IgD-negative memory B cell (primary cell): Measurements from ENCODE around the gene ERC2. TPM values are rescaled to one million over a fixed set of nuclear protein-coding genes. Genes with fewer than 3 reads are reported as not detected.
A peak's percentile ranks its signal among the peaks of the same experiment; 100 is the strongest.

Experiments
- H3K27ac Mint-ChIP-seq, 3 donors: one replicate each; pipeline ENCODE4 v1.8.0; 2020 to 2022; ENCODE audit warnings: mild to moderate bottlenecking in 3 of 3, mixed read lengths in 3 of 3, moderate library complexity in 1 of 3
- H3K27me3 Mint-ChIP-seq: one replicate; pipeline ENCODE4 v1.8.0; 2021; ENCODE audit warnings: mixed read lengths
- H3K36me3 Mint-ChIP-seq: one replicate; pipeline ENCODE4 v1.8.0; 2020; ENCODE audit warnings: mild to moderate bottlenecking, mixed read lengths
- H3K4me1 Mint-ChIP-seq, 3 donors: one replicate each; pipeline ENCODE4 v1.8.0; 2020 to 2022; ENCODE audit warnings: mixed read lengths in 3 of 3, mild to moderate bottlenecking in 1 of 3
- H3K4me3 Mint-ChIP-seq, 4 donors: one replicate each; pipeline ENCODE4 v1.8.0; 2020 to 2022; ENCODE audit warnings: mild to moderate bottlenecking in 4 of 4, mixed read lengths in 4 of 4, moderate library complexity in 3 of 4
- H3K9me3 Mint-ChIP-seq, 3 donors: one replicate each; pipeline ENCODE4 v1.8.0; 2020 to 2021; ENCODE audit warnings: mixed read lengths in 3 of 3, mild to moderate bottlenecking in 1 of 3
- polyA plus RNA-seq: library from polyadenylated mRNA; unstranded; fragments of 300-500 nt; fragmentation: Illumina TruSeq; gene quantifications from one replicate; pipeline ENCODE4 v1.2.3, GENCODE V29; 2021

Gene ERC2
- polyA plus RNA-seq, 1 donor from 2014 or later: not detected

DNA sequence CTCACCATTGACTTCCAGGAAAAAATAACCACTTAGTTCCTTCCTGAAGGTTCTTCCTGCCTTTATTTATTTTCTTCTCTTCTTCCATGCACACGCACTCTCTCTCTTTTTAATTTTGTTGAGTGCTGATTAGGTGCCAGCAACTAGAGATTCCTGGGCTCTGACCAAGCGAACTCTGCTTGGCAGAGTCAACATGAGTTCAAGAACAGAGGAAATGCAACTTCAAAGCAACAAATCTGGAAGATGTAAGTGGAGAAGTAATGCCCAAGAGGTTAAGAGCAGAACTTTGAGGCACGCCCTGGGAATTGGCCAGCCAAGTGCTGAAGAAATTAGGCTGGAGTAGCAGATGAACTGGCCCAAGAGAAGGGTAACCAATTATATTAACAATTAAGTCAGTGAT, 8.5 kb downstream of the ERC2 start:
- Mint-ChIP-seq H3K9me3 (no peaks in the 10 kb centered on the region), H3K4me3 (no peak overlapping the region), H3K27ac (no peak overlapping the region), H3K27me3 (peaks cover 13% of the 10 kb centered on the region), H3K4me1 (no peaks in the 10 kb centered on the region), H3K36me3 (no peaks in the 10 kb centered on the region)

- Mint-ChIP-seq H3K4me1 (no peaks in the 10 kb centered on the region), H3K9me3 (no peaks in the 10 kb centered on the region), H3K4me3 (no peak overlapping the region), H3K27me3 (peaks cover 13% of the 10 kb centered on the region), H3K27ac (no peak overlapping the region), H3K36me3 (no peaks in the 10 kb centered on the region)
Observed at GRCh38 chr3:56459104-56459496, 9.2 kb downstream of the ERC2 start.

DNA sequence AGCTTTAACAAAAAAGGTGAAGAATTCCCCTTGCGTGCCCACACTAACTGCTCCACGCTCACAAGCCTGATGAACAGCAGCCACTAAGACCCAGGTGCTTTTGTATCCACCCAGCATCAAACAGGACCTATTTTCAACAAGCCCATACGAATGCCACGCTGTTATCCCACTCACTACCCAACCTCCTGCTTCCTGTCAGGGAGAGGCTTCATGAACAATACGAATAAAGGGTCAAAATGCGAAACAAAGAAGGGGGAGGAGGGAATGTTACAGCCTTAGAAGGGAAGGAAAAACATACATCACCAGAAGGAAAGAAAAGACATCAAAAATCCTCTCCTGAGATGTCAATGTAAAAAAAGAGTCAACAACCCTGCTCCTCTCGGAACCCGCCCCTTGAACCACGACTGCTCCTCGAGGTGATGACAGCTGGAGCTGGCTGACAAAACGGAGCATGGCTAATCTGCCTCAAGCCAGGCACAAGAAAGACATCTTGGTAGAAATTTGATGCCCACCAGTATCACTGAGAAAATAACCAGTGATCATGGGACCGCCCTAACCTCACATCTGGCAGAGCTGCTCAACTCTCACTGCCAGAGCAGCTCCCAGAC, 9.7 kb downstream of the ERC2 start:
- H3K27me3 Mint-ChIP-seq: peaks cover 13% of the 10 kb centered on the region
- H3K27ac Mint-ChIP-seq: no peak overlapping the region
- H3K36me3 Mint-ChIP-seq: no peaks in the 10 kb centered on the region
- H3K4me1 Mint-ChIP-seq: no peaks in the 10 kb centered on the region
- H3K9me3 Mint-ChIP-seq: no peaks in the 10 kb centered on the region
- H3K4me3 Mint-ChIP-seq: no peak overlapping the region

GRCh38 chr3:56456117-56456516, 12.2 kb downstream of the ERC2 start:
- Mint-ChIP-seq H3K27ac (no peak overlapping the region), H3K9me3 (no peaks in the 10 kb centered on the region), H3K4me1 (no peaks in the 10 kb centered on the region), H3K27me3 (peaks cover 6% of the 10 kb centered on the region), H3K36me3 (no peaks in the 10 kb centered on the region), H3K4me3 (no peak overlapping the region)

DNA sequence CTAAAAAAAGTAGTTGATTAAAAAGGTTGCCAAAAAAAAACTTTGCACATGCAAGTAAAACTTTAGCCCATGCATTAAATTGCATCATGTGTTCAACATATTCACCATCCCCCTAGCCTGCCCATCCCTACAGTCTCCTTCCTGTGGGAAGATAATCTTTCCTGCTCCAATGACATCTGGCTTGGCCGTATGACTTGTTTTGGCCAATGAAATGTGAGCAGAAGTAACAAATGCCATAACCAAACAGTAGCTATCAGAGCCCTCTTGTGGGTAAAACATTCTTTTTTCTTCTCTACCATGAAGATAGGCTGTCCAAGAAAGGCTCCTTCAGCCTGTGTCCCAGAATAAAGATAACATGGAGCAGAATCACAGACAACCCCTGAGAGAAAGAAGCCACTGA, 15.3 kb downstream of the ERC2 start:
- no peaks in the 10 kb centered on the region for H3K4me1 Mint-ChIP-seq
- no peaks in the 10 kb centered on the region for H3K9me3 Mint-ChIP-seq
- H3K4me3 Mint-ChIP-seq: no peak overlapping the region
- H3K27ac Mint-ChIP-seq: no peak overlapping the region
- H3K36me3 Mint-ChIP-seq: no peaks in the 10 kb centered on the region
- no peaks in the 10 kb centered on the region for H3K27me3 Mint-ChIP-seq

- H3K27ac Mint-ChIP-seq: no peak overlapping the region
- no peaks in the 10 kb centered on the region for H3K9me3 Mint-ChIP-seq
- no peaks in the 10 kb centered on the region for H3K27me3 Mint-ChIP-seq
- H3K4me3 Mint-ChIP-seq: no peak overlapping the region
- H3K36me3 Mint-ChIP-seq: no peaks in the 10 kb centered on the region
- H3K4me1 Mint-ChIP-seq: peaks cover 0 to 2% (median 0%) of the 10 kb centered on the region in 3 donors
Observed at GRCh38 chr3:56452085-56452484, 16.2 kb downstream of the ERC2 start.

DNA sequence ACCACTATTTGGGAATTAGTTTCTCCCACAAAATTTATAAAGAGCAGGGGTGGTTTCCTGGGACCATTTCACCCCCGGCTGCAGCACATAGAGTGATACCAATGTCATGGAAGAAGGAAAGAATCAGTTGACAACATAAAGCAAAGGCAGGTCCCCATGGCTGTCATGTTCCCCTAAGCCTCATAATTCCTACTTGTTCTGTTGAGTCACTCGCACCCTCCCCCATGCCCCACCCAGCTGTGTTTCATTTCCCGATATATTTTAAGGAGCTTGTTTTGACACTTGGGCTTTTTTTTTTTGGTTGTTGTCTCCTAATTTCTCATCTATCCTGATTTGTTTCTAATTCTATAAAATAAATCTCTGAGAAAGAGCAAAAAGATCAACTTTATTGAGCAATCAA, 24.9 kb downstream of the ERC2 start:
- Mint-ChIP-seq H3K27ac (no peak overlapping the region), H3K4me1 (peaks cover 0 to 2% (median 0%) of the 10 kb centered on the region in 3 donors), H3K27me3 (peaks cover 5% of the 10 kb centered on the region), H3K4me3 (no peak overlapping the region), H3K9me3 (peaks cover 1 to 3% (median 3%) of the 10 kb centered on the region in 3 donors), H3K36me3 (no peaks in the 10 kb centered on the region)

GRCh38 chr3:56428667-56429066, 39.6 kb downstream of the ERC2 start:
- H3K4me3 Mint-ChIP-seq: no peak overlapping the region
- peaks cover 4% of the 10 kb centered on the region for H3K27me3 Mint-ChIP-seq
- no peak overlapping the region for H3K27ac Mint-ChIP-seq
- no peaks in the 10 kb centered on the region for H3K4me1 Mint-ChIP-seq
- no peaks in the 10 kb centered on the region for H3K36me3 Mint-ChIP-seq
- peaks cover 0 to 4% (median 2%) of the 10 kb centered on the region in 3 donors for H3K9me3 Mint-ChIP-seq

DNA sequence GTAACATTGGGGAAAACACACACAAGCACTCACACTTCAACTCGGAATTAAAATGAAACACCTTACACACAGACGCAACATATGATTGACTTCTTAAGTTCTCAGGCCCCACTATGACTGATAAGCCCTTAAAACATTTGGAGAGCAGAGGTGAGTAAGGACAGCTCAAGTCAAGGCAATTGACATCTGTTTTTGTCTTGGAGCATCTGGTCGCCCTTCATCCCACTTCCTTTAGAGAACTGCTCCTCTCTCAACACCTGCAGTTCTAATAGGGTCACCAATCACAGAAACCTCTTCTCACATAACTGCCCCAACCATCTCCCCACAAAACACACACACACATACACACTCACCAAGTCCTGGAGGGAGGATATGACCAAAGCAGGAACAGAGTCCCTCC, 43.4 kb downstream of the ERC2 start:
- Mint-ChIP-seq H3K36me3 (no peaks in the 10 kb centered on the region), H3K27me3 (peaks cover 4% of the 10 kb centered on the region), H3K9me3 (peaks cover 0 to 2% (median 0%) of the 10 kb centered on the region in 3 donors), H3K4me3 (no peak overlapping the region), H3K4me1 (no peaks in the 10 kb centered on the region), H3K27ac (no peak overlapping the region)

GRCh38 chr3:56424336-56424735, 43.9 kb downstream of the ERC2 start:
- peaks cover 4% of the 10 kb centered on the region for H3K27me3 Mint-ChIP-seq
- no peaks in the 10 kb centered on the region for H3K36me3 Mint-ChIP-seq
- peaks cover 0 to 2% (median 0%) of the 10 kb centered on the region in 3 donors for H3K9me3 Mint-ChIP-seq
- H3K4me3 Mint-ChIP-seq: no peak overlapping the region
- H3K4me1 Mint-ChIP-seq: no peaks in the 10 kb centered on the region
- H3K27ac Mint-ChIP-seq: no peak overlapping the region

DNA sequence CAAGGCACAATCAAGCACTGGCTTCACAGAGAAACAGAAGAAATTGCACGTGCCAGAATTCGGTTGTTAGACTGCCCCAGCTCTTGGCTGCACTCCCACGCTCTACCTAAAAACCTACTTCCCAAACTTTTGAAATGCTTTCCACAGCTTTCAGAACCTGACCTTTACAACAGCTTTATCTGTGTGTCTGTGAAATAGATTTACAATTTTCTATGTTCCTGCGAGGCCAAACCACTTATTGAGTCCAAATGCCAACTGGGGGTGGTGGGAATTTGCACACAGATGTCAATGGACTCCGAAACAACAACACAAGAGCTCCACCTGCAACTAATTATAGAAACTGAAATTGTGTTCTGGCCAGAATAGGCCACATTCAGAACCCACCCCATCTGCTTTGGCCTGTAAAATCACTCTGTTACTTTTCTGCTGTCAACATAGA, 44.6 kb downstream of the ERC2 start:
- Mint-ChIP-seq H3K4me1 (no peaks in the 10 kb centered on the region), H3K27me3 (peaks cover 4% of the 10 kb centered on the region), H3K9me3 (peaks cover 0 to 2% (median 0%) of the 10 kb centered on the region in 3 donors), H3K4me3 (no peak overlapping the region), H3K36me3 (no peaks in the 10 kb centered on the region), H3K27ac (no peak overlapping the region)

DNA sequence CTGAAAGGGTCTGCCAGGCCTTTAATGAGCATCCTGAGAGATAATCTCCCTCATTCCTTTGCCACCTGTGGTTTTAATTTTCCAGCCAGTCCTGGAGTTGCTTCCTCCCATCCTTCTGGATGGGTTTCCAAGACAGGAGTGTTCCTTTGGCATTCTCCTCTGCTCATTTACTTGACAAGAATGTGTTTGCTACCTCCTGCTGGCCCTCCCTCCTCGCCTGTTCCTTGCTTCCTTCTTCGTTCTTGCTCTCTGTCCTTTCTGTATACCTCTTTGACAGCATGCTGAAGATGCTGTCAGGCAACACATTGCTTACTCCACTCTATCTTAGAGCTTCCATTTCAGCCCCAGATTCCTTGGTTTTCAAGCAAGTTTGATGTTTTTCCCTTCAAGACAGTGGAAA, 46.0 kb downstream of the ERC2 start:
- H3K4me3 Mint-ChIP-seq: no peak overlapping the region
- H3K9me3 Mint-ChIP-seq: peaks cover 0 to 2% (median 0%) of the 10 kb centered on the region in 3 donors
- no peaks in the 10 kb centered on the region for H3K36me3 Mint-ChIP-seq
- H3K4me1 Mint-ChIP-seq: no peaks in the 10 kb centered on the region
- H3K27me3 Mint-ChIP-seq: peaks cover 3% of the 10 kb centered on the region
- H3K27ac Mint-ChIP-seq: no peak overlapping the region

GRCh38 chr3:56421205-56421604, 47.1 kb downstream of the ERC2 start:
- peaks cover 3% of the 10 kb centered on the region for H3K27me3 Mint-ChIP-seq
- no peaks in the 10 kb centered on the region for H3K36me3 Mint-ChIP-seq
- H3K9me3 Mint-ChIP-seq: peaks cover 0 to 3% (median 2%) of the 10 kb centered on the region in 3 donors

DNA sequence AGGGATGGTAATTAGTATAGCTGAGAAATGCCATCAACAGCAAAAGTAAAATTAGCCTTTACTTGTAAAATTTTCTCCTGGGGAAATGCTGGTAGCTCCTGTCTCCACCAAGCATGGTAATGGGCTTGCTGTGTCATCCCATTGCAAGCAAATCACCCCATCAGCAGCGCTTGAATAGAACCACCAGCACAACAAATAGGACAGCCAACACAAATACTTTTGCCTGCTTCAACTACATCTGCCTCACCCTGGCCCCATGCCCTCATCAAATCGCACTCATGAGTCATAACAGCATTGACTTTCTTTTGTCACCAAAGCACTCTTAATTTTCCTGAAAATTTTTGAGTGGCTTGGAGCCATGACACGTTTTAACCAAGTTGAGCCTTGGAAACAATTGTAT, 52.6 kb downstream of the ERC2 start:
- Mint-ChIP-seq H3K9me3 (peaks cover 0 to 3% (median 0%) of the 10 kb centered on the region in 3 donors), H3K4me1 (no peaks in the 10 kb centered on the region), H3K36me3 (no peaks in the 10 kb centered on the region), H3K4me3 (no peak overlapping the region), H3K27ac (no peak overlapping the region), H3K27me3 (peaks cover 2% of the 10 kb centered on the region)

More at GRCh38 chr3:56421205-56421604, 47.1 kb downstream of the ERC2 start:
- H3K4me1 Mint-ChIP-seq: no peaks in the 10 kb centered on the region
- H3K4me3 Mint-ChIP-seq: no peak overlapping the region
- H3K27ac Mint-ChIP-seq: no peak overlapping the region

DNA sequence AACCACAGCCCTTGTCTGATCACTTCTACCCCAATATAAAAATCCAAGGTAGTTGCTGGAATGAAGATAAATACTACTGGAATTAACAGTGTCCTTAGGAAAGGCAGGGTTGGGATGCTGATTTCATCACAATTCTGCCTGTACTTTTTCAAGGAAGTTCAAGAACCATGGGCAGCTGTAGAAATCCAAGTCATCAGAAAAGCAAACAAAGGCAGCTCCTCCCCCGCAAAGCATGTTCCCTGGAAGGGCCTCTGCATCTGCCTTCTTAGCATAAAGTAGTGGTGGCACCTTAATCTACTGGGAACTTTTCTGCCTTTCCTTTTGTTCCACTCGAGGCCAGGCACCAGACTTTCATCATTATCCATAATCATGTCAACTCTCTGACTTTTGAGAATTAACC, 54.4 kb downstream of the ERC2 start:
- no peaks in the 10 kb centered on the region for H3K4me1 Mint-ChIP-seq
- H3K36me3 Mint-ChIP-seq: no peaks in the 10 kb centered on the region
- H3K4me3 Mint-ChIP-seq: no peak overlapping the region
- no peak overlapping the region for H3K27ac Mint-ChIP-seq
- H3K9me3 Mint-ChIP-seq: peaks cover 0 to 3% (median under 1%) of the 10 kb centered on the region in 3 donors
- H3K27me3 Mint-ChIP-seq: peaks cover 2% of the 10 kb centered on the region

DNA sequence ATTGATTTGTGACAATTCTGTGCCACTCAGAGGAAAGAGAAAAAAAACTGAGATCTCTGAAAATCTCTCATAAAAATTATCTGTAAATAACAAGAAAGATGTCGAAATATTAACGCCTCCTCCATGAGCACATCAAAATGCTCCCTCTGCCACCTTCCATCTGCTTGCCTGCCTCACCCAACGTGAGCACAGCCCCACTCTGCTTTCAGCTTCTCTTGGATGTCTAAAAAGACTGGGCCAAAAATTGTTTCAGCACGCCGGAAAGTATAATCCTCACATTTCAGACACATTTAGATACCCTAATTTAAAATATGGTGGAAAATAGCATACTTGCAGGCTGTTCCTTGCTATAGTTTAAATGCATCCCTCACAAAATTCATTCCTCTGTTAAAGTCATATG, 57.1 kb downstream of the ERC2 start:
- Mint-ChIP-seq H3K27ac (no peak overlapping the region), H3K27me3 (peaks cover 2% of the 10 kb centered on the region), H3K4me3 (peak overlapping the region in 1 of 4 donors; percentile 36), H3K4me1 (no peaks in the 10 kb centered on the region), H3K36me3 (no peaks in the 10 kb centered on the region), H3K9me3 (peaks cover 0 to 4% (median 0%) of the 10 kb centered on the region in 3 donors)
